NCI-H2196 (cell line): ENCODE data around the gene PLIN5.
"Not testable (repeated sequence)": the region's sequence is repeated elsewhere in the genome, so short reads cannot be mapped to it uniquely, and the experiment has no call there.

Experiments
- DNase-seq: peaks from one replicate; lab custom pipeline; 2025; ENCODE audit not compliant: unreplicated experiment; lab: John Stamatoyannopoulos, UW

The PLIN5 gene

DNA sequence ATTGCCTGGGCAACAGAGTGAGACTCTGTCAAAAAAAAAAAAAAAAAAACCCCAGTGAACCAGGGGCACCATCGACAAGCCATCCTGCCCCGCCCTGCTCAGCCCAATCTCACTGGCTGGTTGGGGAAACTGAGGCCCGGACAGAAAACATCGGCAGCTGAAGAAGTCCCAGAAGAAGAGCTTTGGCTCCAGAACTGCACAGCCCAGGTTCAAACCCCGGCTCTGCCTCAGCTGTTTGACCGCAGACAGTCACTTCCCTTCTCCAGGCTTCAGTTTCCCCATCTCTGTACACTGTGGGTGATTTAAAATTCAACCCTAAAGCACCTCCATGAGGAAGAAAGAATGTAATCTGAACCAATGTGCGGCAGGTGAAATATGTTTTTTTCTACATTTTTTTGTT is 33.9 kb upstream of the PLIN5 start:
- DNase-seq, result no peak

DNA sequence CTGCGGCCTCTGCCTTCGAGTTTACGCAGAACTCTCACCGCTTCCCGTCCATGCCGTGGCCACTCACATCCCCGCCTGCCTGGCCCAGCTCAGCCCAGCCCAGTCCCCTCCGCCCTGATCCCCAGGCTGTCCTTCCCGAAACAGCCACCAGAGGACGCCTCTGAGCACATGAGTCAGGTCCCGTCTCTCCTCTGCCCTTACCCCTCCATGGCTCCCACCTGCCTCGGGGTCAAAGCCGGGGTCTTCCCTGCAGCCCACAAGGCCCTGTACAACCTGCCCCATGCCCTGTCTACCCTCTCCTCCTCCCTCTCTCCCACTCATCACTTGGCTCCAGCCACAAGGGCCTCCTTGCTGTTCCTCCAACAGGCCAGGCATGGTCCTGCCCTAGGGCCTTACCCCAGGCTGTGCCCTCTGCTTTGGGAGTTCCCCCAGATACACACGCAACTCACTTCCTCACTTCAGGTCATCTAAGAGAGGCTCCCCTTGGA is 32.6 kb upstream of the PLIN5 start:
- DNase-seq, result peak; percentile 63

DNA sequence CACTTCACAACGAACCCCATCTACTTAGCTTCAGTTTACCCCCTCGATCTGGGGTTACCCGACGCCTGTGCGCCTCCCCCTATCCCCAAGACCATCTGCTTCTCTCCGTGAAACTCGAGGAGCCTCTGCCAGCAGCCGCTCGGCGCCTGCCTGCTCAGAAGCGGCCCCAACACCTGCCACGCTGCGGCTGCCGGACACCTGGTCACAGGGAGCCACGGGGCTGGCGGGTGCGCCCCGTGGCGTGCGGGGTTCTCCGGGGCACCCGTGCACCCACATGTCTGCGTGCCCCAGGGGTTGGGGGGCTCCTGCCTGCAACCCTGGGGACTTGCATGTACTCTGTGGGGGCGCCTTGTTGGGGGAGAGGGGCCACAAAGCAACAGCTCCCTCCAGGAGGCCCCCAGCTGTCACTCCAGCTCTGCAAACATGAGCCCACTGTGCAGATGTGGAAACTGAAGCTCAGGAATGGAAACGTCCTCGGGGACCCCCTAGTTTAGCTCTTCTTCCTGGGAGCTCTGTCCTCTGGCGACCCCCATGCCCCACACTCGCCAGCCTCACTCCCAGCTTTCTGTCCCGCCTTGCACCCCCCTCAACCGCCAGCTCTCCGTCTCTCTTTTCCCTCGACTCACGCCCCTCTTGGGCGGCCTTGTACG is 31.5 kb upstream of the PLIN5 start:
- no peak for DNase-seq

DNA sequence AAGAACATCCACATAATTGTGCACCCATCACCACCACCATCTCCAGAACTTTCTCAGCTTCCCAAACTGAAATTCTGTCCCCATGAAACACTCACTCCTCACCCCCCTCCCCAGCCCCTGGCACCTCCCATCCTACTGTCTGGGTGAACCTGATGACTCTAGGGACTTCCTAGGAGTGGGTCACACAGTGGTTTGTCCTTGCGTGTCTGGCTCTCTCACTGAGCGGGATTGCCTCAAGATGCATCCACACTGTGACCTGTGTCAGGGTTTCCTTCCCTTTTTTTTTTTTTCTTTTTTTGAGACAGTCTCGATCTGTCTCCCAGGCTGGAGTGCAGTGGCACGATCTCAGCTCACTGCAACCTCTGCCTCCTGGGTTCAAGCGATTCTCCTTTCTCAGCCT is 28.5 kb upstream of the PLIN5 start:
- DNase-seq, result not testable (repeated sequence)

DNA sequence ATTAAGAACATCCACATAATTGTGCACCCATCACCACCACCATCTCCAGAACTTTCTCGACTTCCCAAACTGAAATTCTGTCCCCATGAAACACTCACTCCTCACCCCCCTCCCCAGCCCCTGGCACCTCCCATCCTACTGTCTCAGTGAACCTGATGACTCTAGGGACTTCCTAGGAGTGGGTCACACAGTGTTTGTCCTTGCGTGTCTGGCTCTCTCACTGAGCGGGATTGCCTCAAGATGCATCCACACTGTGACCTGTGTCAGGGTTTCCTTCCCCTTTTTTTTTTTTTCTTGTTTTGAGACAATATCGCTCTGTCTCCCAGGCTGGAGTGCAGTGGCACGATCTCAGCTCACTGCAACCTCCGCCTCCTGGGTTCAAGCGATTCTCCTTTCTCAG is 27.1 kb upstream of the PLIN5 start:
- DNase-seq, result not testable (repeated sequence)

DNA sequence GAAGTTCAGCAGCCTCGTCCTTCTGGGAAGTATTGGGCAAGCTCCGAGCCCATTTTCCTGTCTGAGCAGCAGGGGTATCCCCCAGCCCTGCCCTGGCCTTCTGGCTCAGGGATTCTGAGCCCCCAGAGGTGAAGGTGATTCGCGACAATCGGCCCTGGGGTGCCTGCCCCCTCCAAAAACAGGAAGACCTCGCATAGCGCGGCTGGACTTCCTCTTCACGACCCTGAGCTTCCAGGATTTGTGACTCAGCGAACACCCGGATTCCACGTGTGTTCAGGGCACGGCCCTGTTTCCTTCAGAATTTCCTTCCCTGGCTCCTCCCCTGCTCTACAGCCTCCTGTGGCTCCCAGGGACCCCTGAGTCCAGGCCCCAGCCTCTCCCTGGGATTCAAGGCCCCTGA is 24.5 kb upstream of the PLIN5 start, which contains the start of gene SEMA6B:
SEMA6B (minus strand) TSS at position 116 of the 400 bp plus-strand sequence. CDS start 1,227 bp downstream, outside the sequence.
- DNase-seq, result no peak

DNA sequence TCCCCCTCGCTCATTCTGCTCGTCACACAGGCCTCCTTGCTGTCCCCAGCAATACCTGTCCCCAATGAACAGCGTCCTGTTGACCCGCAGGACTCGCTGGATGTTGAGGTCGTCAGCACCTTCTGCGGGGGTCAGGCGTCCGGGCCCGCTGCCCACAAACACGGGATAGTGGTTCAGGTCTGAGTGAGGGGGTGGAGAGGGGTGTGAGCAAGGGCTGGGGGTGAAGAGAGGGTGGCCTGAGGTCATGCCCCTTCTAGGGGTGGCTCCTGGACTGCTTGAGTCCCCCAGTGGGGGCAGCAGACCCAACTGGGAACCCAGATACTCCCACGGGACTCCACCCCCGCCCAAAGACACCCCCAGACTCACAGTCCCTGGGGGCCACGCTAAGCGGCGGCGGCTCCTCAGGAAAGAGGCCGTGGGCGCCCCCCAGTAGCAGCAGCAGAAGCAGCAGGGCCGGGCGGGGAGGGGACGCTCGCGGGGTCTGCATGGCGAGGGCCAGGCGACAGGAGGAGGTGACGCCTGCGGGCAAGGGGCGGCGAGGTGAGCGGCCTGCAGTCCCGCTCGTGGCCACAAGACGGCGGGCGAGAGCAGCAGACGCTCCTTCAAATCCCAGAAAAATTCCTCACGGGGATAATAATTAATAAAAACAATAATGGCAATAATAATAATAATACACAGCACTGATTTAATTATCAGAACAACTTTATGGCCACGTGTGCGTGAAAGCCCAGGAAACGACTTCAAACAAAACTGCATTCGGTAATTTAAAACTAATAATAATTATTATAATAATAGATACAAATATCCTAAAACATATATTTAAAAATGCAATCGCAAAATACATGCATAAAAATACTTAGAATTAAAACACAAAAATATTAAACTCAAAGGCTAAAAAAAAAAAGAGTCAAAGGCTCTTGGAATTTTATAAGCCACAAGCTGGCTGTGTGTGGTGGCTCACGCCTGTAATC is 23.2 kb upstream of the PLIN5 start:
- DNase-seq, result peak; percentile 33

DNA sequence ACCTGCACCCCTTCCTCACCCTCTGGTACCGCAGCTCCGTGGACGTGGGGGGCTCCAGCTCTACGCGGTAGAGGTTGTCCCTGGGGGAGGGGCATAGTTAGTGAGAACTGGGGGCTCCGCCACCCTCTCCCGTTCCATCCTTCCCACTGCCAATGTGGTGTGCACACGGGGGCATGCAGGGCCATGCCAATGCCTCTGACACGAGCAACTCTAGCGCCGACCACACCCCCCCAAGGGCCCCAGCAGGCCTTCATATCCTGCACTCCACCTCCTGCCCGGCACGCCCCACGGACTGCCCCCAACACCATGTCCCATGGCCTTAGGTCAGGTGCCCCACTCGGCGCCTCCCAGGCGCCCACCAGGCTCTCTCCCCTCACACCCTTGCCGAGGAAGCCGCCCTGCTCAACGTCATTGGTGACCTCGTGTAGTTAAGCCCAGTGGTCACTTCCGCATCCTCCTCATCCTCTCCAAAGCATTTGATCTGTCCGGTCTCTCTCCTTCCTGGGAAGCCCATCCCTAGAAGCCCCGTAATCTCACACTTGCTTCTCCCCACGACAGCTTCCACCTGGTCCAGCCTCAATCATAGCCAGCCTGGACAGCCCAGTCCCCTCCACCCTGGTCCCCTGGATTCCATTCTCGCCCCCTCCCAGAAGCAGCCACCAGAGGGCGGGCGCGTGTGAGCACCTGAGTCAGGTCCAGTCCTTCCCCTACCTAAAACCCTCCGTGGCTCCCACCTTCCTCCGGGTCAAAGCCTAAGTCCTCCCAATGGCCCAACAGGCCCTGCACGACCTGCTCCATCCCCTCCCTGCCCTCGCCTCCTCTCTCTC is 22.3 kb upstream of the PLIN5 start:
- no peak for DNase-seq

DNA sequence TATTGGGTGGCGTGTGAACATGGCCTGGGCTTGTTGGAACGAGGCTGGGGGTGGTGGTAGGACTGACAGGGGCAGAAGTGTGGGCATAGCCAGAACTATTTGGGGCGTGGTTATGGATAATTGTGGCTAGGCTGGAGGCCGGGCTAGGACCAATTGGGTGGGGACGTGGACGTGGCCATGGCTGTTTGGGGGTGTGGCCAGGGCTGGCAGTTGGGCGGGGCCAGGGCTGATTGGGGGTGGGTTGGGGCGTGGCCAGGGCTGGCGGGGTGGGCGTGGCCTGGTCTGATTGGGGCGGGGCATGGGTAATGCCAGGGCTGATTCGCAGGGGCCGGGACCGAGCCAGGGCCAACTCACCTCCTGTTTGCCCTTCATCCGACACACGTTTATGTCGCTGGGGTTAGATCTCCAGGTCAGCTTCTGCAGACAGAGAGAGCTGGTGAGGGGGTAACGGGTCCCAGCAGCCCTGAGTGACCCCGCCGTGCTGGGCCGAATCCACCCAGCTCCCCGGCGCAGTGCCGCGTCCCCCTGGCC is 21.6 kb upstream of the PLIN5 start:
- DNase-seq, result no peak

DNA sequence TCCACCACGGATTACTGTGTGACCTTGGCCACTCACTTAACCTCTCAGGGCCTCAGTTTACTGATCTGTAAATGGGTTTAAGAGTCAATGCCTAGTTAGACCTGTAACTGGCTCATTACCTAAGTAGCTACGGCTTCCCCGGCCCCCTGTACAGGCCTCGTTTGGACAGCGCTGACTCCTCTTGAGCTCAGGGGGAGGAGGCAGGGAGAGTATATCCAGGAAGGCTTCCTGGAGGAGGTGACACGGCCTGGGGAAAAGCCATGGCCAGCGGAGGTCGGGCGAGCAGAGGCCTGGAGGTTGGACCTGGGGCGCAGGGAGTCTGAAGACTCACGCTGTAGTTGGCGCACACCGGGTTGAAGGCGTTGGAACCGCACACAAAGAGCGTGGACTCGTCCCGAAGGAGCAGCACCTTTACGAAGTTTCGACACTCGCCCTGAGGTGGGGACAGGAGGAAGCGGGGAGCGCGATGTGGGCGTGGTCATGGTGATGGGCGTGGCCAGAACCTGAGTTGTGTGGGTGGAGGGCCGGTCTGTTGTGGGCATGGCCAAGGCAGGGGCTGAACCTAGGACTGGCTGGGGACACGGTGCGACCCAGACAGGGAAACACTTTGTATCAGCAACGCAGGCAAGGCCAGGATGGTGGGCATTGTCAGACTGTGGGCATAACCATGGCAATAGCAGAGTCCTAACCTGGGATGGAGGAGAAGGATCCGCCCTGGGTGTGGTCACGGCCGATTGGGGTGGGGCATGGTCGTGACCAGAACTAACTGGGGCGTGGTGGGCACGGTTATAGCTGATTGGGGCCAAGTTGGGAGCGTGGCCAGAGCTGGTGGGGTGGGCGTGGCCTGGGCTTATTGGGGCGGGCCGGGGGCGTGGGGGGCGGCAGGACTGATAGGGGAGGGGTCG is 20.9 kb upstream of the PLIN5 start:
- no peak for DNase-seq

DNA sequence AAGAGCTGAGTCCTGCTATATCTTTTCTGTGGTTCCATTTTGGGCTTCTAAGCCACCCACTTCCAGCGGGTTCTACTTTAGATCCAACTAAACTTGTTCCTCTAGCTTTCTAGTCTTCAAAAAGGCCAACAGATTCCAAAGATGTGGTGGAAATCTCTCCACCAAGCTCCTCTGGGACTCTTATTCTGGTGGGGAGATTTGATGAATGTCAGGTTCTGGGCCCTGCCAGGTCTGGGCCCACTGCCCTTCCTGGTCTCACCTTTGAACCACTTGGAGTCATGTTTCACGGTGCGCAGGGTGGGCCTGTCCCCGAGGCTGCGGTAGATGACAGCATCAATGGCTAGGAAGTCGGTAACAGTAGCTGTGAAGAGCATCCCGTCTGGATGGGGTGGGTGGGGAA is 19.7 kb upstream of the PLIN5 start:
- no peak for DNase-seq

DNA sequence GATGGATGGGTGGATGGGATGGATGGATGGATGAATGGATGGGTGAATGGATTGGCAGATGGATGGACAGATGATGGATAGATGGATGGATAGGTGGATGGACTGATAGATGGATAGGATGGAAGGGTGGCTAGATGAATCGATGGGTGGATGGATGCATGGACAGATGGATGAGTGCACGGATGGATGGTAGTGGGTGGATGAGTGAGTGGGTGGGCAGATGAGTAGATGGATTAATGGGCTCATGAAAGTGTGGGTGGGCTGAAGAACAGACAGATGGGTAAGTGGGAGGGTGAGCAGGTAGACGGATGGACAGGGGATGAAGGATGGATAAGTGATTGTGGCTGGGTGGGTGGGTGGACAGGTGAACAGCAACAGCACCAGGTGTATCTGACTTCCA is 18.8 kb upstream of the PLIN5 start:
- no peak for DNase-seq

DNA sequence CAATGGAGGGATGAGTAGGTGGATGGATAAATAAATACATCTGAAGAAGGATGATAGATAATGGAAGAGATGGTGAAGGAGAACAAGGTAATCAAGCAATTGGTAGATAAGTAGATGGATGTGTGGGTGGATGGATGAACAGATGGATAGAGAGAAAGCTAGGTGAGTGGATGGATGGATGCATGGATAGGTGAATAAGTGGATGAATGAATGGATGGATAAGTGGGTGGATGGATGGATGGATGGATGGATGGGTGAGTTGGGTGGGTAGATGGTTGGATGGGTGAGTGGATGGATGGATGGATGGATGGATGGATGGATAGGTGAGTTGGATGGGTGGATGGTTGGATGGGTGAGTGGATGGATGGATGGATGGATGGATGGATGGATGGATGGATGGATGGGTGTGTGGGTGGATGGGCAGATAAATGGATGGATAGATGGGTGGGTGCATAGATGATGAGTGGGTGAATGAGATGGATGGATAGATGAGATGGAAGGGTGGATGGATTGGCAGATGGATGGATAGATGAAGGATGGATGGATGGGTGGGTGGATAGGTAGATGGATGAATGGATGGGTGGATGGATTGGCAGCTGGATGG is 18.2 kb upstream of the PLIN5 start:
- no peak for DNase-seq

DNA sequence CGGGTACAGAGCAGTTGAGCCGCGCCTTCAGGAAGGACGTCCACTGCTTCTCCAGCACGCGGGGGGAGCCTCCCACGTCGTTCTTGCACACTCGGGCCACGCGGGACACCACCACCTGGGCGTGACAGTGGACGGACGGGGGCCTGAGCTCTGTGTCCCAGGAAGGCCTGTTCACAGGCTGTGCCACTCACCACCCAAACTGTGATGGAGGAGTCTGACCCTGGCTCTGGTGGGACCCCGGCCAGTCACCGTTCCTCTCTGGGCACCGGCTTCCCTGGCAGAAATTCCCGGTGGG is 17.4 kb upstream of the PLIN5 start:
- DNase-seq, result no peak

DNA sequence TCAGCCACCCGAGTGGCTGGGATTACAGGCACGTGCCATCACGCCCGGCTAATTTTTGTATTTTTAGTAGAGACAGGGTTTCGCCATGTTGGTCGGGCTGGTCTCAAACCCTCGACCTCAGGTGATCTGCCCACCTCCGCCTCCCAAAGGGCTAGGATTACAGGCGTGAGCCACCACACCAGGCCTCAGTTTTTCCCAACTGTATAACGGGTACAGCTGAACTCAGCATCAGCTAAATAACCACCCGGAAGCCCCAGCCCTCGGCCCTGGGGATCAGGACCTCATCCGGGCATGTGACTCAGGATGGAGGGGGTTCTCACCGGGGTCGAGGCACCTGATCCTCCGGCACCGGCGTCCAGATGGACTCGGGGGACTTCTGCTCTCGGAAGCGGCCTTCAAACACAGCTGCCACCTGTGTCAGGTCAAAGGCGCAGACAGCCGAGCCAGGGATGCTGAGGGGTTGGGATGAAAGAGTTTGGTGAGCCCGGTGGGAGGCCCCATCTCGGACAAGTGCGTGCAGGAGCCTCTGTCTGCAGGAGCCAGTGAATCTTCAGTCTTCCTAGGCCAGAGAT is 15.5 kb upstream of the PLIN5 start:
- DNase-seq, result no peak

DNA sequence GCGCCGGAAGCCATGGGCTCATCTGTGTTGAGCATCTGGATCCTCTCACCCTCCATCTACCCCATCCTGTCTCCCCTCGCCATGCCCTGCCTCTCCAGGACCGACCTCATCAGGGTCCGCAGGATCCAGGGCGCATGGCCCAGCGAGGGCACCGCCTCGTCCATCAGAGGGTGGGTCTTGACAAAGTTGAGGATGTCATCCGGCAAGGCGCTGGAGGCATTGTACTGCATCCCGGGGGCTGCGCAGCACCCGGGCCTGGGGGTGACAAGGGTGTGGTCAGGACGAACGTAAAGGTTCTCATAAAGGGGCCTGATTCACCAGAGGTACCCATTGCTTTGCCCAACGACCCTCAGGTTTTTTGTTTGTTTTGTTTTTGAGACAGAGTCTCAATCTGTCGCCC is 15.0 kb upstream of the PLIN5 start:
- no peak for DNase-seq

DNA sequence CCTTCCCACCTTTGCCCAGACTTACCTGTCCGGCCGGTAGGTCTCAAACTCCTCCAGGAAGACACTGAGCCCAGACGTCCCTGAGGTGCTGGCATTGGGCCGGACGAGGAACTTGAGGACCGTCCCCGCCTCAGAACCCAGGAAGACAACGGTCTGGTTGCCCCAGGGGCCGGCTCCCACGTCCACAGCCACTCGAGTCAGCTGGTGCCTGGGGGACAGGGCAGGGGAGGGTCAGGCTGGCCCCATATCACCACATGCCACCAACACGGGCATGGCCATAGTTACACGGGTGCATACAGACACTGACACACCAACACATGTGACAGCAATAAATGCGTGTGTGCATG is 13.2 kb upstream of the PLIN5 start:
- DNase-seq, result no peak

DNA sequence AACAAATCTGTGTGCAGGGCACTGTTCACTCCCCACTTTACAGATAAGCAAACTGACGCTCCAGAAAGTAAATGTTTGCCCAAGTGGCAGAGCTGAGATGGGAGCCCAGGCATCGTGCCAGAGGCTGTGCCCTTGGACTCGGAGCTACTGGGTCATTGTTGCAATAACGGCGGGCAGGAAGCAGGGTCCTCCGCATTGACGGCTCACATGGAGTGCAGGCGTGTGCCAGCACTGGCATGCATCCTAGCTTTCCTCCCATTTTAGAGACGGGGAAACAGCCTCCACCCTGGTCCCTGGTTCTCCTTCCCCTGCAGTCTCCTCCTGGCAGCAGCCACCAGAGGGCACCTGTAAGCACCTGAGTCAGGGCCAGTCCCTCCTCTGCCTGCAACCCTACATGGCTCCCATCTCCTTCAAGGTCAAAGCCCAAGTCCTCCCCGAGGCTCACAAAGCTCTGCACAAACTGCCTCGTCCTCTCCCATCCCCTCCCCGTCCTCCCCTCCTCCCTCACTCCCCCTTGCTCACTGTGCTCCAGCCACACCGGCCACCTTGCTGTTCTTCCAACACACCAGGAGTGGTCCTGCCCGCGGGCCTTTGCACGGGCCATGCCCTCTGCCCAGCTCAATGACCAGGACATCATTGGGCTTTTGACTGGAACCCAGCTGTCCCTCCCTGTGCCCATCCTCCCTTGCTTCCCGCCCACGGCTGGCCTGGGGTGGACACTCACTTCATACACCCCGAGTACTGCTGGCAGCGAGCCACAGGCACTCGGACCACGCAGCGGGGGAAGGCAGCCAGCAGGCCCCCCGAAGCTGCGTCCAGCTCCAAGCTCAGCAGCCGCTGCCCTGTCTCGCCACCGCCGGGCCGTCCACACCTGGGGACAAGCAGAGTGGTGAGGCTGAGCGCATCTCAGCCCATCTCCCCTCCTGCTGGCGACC is 12.5 kb upstream of the PLIN5 start:
- no peak for DNase-seq
